Measurements from ENCODE around the gene ABR.
A peak's percentile ranks its signal among the peaks of the same experiment; 100 is the strongest.

- TF ChIP-seq CTCF (IDR thresholded peaks at IDR 0.05; ENCODE audit: low read depth, low read length) (no peak), POLR2A (IDR thresholded peaks at IDR 0.05; ENCODE audit: extremely low read depth, insufficient read length) (peak; percentile 56)
Observed at GRCh38 chr17:1229349-1229899, 49.6 kb upstream of the ABR start.

Data from NB4 (cell line).